ENCODE results near the gene SAP25.

The SAP25 gene

GRCh38 chr7:100613412-100614175, 39.9 kb upstream of the SAP25 start:
- Histone ChIP-seq H3K27ac (no peak overlapping the region), H3K4me3 (ENCODE audit: low read depth, low read length) (no peak overlapping the region), H3K36me3 (no peaks in the 10 kb centered on the region), H3K9me3 (ENCODE audit: severe bottlenecking) (no peaks in the 10 kb centered on the region), H3K27me3 (ENCODE audit: insufficient read depth, low read depth, severe bottlenecking) (no peaks in the 10 kb centered on the region)
- DNase-seq, result no peak
- TF ChIP-seq CTCF (IDR thresholded peaks at IDR 0.05; ENCODE audit: low read depth, low read length), result no peak

- peak; percentile 34 for DNase-seq
- peak; percentile 46; the same call in 1 of the 2 replicates for TF ChIP-seq CTCF (IDR thresholded peaks at IDR 0.05; ENCODE audit: low read depth, low read length)
- Histone ChIP-seq H3K4me3 (ENCODE audit: low read depth, low read length) (peak overlapping the region; percentile 85), H3K27ac (peak overlapping the region; percentile 91; the same call in 1 of the 2 replicates), H3K9me3 (ENCODE audit: severe bottlenecking) (no peaks in the 10 kb centered on the region), H3K36me3 (no peaks in the 10 kb centered on the region), H3K27me3 (ENCODE audit: insufficient read depth, low read depth, severe bottlenecking) (no peaks in the 10 kb centered on the region)
Observed at GRCh38 chr7:100612730-100613390, 39.2 kb upstream of the SAP25 start.

GRCh38 chr7:100611983-100612729, 38.5 kb upstream of the SAP25 start, which contains the start of gene MOSPD3:
TSS of gene MOSPD3 (plus strand) at chr7:100612540. CDS start at chr7:100612792, 252 bp downstream.
- Histone ChIP-seq H3K36me3 (no peaks in the 10 kb centered on the region), H3K9me3 (ENCODE audit: severe bottlenecking) (no peaks in the 10 kb centered on the region), H3K27me3 (ENCODE audit: insufficient read depth, low read depth, severe bottlenecking) (no peaks in the 10 kb centered on the region), H3K4me3 (ENCODE audit: low read depth, low read length) (peak within 1 kb of the TSS; percentile 85), H3K27ac (peak within 1 kb of the TSS; percentile 91)
- no peak for TF ChIP-seq CTCF (IDR thresholded peaks at IDR 0.05; ENCODE audit: low read depth, low read length)
- DNase-seq, result peak; percentile 98

GRCh38 chr7:100609958-100610357, 36.3 kb upstream of the SAP25 start:
- Histone ChIP-seq H3K36me3 (no peaks in the 10 kb centered on the region), H3K27me3 (ENCODE audit: insufficient read depth, low read depth, severe bottlenecking) (peaks cover 8% of the 10 kb centered on the region), H3K9me3 (ENCODE audit: severe bottlenecking) (no peaks in the 10 kb centered on the region), H3K27ac (no peak overlapping the region), H3K4me3 (ENCODE audit: low read depth, low read length) (no peak overlapping the region)
- no peak for TF ChIP-seq CTCF (IDR thresholded peaks at IDR 0.05; ENCODE audit: low read depth, low read length)
- DNase-seq, result no peak

GRCh38 chr7:100607111-100607510, 33.4 kb upstream of the SAP25 start:
- Histone ChIP-seq H3K36me3 (no peaks in the 10 kb centered on the region), H3K4me3 (ENCODE audit: low read depth, low read length) (no peak overlapping the region), H3K27ac (no peak overlapping the region), H3K27me3 (ENCODE audit: insufficient read depth, low read depth, severe bottlenecking) (peaks cover 8% of the 10 kb centered on the region), H3K9me3 (ENCODE audit: severe bottlenecking) (no peaks in the 10 kb centered on the region)
- no peak for DNase-seq
- TF ChIP-seq CTCF (IDR thresholded peaks at IDR 0.05; ENCODE audit: low read depth, low read length), result no peak
